Astrocyte of the cerebellum (primary cell): ENCODE results near the gene CYP4A11.
"Not testable (repeated sequence)": the region's sequence is repeated elsewhere in the genome, so short reads cannot be mapped to it uniquely, and the experiment has no call there.

ENCODE experiments used
- DNase-seq: peaks from one replicate; pipeline ENCODE4 v3.0.0-alpha.2; 2011; ENCODE audit warnings: low read depth
- H3K4me3 ChIP-seq: 2 replicates; pipeline ENCODE4 v1.5.1; 2011; ENCODE audit warnings: mild to moderate bottlenecking, low read depth, low read length, moderate library complexity
- in situ Hi-C: cut with HindIII; loops from 2 replicates; pipeline ENCODE4 v1.10.0; 2017; ENCODE audit warnings: low sequenced_read_pairs
- TF ChIP-seq, protein P1 (sequence below): IDR thresholded peaks from 2 replicates; pipeline ENCODE4 v1.5.1; 2012; ENCODE audit warnings: low read length, low read depth, moderate library complexity, mild to moderate bottlenecking; ENCODE audit errors: missing control alignments

The CYP4A11 gene, protein sequence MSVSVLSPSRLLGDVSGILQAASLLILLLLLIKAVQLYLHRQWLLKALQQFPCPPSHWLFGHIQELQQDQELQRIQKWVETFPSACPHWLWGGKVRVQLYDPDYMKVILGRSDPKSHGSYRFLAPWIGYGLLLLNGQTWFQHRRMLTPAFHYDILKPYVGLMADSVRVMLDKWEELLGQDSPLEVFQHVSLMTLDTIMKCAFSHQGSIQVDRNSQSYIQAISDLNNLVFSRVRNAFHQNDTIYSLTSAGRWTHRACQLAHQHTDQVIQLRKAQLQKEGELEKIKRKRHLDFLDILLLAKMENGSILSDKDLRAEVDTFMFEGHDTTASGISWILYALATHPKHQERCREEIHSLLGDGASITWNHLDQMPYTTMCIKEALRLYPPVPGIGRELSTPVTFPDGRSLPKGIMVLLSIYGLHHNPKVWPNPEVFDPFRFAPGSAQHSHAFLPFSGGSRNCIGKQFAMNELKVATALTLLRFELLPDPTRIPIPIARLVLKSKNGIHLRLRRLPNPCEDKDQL

DNA sequence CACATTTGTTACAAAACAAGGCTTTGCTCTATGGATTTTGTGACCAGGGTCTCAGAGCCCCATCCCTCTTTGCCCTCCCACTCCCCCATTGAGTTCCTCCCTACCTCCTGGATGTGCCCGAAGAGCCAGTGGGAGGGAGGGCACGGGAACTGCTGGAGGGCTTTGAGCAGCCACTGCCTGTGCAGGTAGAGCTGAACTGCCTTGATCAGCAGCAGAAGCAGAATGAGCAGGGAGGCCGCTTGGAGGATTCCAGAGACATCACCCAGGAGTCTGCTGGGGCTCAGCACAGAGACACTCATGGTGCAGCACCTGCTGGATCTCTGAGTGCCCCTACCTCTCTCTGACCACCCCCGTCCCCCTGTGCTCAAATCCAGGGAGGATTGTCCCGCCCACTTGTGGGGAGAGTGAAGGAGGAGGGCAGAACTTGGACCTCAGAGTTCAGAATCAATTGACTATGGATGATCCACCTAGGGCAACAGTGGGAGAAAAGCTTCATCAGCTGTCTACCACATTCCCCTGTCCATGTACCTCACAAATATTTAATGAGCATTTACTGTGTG lies at the start of gene CYP4A11:
CYP4A11 (minus strand) TSS at position 342 of the 560 bp plus-strand sequence; CDS start at position 299, 43 bp downstream.
- no peak for DNase-seq
- TF ChIP-seq, protein P1, sequence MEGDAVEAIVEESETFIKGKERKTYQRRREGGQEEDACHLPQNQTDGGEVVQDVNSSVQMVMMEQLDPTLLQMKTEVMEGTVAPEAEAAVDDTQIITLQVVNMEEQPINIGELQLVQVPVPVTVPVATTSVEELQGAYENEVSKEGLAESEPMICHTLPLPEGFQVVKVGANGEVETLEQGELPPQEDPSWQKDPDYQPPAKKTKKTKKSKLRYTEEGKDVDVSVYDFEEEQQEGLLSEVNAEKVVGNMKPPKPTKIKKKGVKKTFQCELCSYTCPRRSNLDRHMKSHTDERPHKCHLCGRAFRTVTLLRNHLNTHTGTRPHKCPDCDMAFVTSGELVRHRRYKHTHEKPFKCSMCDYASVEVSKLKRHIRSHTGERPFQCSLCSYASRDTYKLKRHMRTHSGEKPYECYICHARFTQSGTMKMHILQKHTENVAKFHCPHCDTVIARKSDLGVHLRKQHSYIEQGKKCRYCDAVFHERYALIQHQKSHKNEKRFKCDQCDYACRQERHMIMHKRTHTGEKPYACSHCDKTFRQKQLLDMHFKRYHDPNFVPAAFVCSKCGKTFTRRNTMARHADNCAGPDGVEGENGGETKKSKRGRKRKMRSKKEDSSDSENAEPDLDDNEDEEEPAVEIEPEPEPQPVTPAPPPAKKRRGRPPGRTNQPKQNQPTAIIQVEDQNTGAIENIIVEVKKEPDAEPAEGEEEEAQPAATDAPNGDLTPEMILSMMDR = no peak
- H3K4me3 ChIP-seq = no peak within 1 kb of the TSS
- in situ Hi-C loops = no loop called here

DNA sequence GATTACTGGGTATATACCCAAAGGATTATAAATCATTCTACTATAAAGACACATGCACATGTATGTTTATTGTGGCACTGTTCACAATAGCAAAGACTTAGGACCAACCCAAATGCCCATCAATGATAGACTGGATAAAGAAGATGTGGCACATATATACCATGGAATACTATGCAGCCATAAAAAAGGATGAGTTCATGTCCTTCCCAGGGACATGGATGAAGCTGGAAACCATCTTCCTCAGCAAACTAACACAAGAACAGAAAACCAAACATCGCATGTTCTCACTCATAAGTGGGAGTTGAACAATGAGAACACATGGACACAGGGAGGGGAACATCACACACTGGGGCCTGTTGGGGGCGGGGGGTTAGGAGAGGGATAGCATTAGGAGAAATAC lies 49.3 kb upstream of the CYP4A11 start:
- DNase-seq, in situ Hi-C loops, H3K4me3 ChIP-seq: not testable (repeated sequence)

DNA sequence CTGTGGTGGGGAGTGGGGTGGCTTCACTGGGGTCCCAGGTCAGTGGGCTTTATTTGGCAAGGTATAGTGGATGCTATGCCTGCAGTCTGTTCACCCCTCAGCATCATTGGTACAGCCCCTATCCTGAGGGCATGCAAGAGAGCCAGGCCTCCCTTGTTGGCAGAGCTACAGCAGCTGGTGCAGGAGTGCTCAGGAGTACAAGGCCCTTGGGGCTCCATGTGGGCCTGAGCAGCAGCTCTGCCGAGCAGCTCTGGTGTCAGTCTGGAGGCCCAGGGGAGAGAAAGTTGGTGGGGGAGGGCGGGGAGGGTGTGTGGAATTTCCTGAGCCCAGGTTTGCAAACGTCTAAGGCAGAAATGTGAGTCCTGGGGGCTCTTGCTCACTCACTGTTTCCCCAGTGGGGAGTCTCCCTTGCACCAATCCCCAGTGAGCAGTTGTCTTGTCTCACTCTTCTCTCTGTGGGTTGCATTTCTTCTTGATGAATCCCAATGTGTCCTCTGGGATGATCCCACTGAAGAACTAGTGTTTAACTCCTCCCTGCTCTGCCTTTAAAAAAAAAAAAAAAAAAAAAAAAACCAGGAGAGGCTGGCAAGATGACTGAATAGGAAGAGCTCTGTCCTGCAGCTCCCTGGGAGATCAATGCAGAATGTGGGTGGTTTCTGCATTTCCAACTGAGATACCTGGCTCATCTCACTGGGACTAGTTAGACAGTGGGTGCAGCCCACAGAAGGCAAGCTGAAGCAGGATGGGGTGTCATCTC lies 42.7 kb upstream of the CYP4A11 start:
- TF ChIP-seq, protein P1 = no peak

DNA sequence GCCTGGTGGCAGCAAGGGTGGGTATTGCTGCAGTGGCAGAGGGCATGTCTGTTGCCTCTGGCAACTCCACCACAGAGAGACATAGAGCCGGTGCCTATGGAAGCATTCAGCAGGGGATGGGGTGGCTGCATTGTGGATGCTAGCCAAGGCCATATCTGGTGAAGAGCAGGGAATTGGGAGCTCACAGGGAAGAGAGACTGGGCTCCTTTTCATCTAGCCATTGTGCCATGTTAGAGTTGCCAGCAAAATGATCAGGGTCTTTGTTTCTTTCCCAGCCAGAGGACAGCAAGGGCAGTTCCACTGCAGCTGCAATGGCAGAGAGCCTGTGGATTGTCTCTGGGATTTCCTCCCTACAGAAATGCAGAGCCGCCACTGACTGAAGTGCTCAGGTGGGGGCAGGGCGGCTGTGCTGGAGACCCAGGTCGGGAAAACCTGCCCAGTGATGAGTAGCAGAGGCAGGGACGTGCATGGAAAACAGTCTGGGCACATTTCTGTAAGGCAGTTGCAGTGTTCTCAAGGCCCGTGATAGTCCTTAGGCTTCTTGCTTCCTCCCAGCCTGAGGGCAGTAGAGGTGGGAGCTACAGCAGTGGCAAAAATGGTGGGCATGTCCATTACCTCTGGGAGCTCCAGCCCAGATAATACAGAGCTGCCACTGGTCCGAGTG lies 42.0 kb upstream of the CYP4A11 start:
- DNase-seq = no peak
- in situ Hi-C loops = no loop called here
- TF ChIP-seq, protein P1 = no peak

More for the DNA sequence above, 42.7 kb upstream of the CYP4A11 start:
- no peak overlapping the region for H3K4me3 ChIP-seq
- no peak for DNase-seq
- in situ Hi-C loops = no loop called here

DNA sequence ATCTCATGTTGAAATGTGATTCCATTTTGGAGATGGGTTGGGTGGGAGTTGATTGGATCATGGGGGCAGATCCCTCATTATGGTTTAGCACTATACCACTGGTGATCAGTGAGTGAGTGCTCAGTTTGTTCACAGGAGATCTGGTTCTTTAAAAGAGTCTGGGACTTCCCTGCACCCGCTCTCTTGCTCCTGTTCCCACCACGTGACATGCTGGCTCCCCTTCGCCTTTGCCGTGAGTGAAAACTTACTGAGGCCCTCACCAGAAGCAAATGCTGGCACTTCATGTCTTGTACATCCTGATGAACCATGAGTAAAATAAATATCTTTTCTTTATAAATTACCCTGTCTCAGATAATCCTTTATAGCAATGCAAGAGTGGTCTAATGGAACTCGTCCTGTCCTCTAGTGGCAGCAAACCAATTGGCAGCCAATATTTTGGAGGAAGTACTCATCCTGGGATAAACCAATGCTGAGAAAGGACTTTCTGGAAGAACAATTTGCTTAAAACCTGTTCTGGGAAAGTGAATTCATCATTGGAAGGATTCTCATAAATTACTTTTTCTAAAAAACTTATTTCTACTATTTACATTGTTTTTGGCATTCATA lies 27.8 kb upstream of the CYP4A11 start:
- no peak for DNase-seq
- in situ Hi-C loops = no loop called here
- H3K4me3 ChIP-seq = no peak overlapping the region
- TF ChIP-seq, protein P1 = no peak

More for the DNA sequence above, 42.0 kb upstream of the CYP4A11 start:
- H3K4me3 ChIP-seq = no peak overlapping the region

DNA sequence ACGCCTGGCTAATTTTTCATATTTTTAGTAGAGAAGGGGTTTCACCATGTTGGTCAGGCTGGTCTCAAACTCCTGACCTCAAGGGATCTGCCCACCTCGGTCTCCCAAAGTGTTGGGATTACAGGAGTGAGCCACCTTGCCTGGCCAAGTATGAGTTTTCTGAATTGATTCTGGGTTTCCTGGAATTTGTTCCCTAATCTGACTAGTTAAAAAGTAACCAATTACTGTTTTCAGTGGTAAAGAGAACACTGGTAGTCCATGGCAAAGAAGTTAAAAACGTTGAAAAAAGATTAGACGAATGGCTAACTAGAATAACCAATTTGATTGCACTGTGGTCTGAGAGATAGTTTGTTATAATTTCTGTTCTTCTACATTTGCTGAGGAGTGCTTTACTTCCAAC lies 21.0 kb upstream of the CYP4A11 start:
- H3K4me3 ChIP-seq, DNase-seq, in situ Hi-C loops: not testable (repeated sequence)
